Adipose tissue (tissue), 3 donors: ENCODE measurements around the gene SLC39A12. TPM values are rescaled to one million over a fixed set of nuclear protein-coding genes. Genes with fewer than 3 reads are reported as not detected.

Experiments used
- polyA plus RNA-seq, 3 donors: library from polyadenylated mRNA; stranded (reverse); fragments of 200-250 nt; gene quantifications; one replicate each; pipeline ENCODE4 v1.2.3, GENCODE V29; 2013
- donor health status: healthy with polysubstance abuse.
- donor health status: Bipolar disorder and iron deficiency.
- donor health status: healthy.

Gene SLC39A12
- polyA plus RNA-seq, 3 donors, result 0.15 TPM; not detected in 2

Other genes starting within 250 kb of the SLC39A12 start
- under 1 TPM; 0.13 to 0.79 (median 0.24) TPM for gene TMEM236, start 199.7 kb upstream of the SLC39A12 start, polyA plus RNA-seq
- 10 to 100 TPM in 2 of 3 donors, 1 to 10 TPM in 1; 5.0 to 43.2 (median 32.8) TPM for gene MRC1, start 142.6 kb upstream of the SLC39A12 start, polyA plus RNA-seq
- gene CACNB2, start 188.5 kb downstream of the SLC39A12 start, polyA plus RNA-seq, result 1 to 10 TPM in 2 of 3 donors, under 1 TPM in 1; 0.58 to 3.4 (median 1.0) TPM